ENCODE measurements around the gene MATK.
"Not testable (repeated sequence)": the region's sequence is repeated elsewhere in the genome, so short reads cannot be mapped to it uniquely, and the experiment has no call there.

MATK gene

DNA sequence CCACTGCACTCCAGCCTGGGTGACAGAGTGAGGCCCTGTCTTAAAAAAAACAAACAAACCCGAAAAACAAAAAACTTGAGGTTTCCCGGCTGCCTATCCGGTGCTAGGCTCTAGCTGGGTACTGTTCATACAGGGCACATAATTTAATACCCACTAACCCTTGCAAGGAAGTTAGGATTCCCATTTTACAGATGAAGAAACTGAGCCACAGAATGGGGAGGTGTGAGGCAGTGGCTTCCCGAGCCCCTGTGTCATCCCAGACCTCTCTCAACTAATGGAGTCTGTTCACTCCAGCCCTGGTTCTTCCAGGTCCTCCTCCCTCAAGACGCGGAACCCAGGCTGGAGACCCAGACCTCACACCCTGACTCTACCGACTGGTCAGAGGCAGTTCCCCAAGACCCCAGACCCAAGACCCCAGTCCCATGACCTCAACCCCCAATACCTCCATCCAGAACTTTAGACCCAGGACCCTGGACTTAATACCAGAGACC lies 25.3 kb downstream of the MATK start:
- Histone ChIP-seq H3K23ac (ENCODE audit: low read depth, low read length, poor library complexity) (no peak overlapping the region), H3K9me3 (replicated peaks in 1 of 2; ENCODE audit: control insufficient read depth in 2 of 2, insufficient read depth in 1 of 2, low read depth in 1 of 2, low read length in 2 of 2) (no peaks in the 10 kb centered on the region), H2AK5ac (ENCODE audit: low read depth, low read length) (no peak overlapping the region), H3K4me1 (ENCODE audit: control insufficient read depth in 2 of 2, insufficient read depth in 1 of 2, low read depth in 1 of 2, low read length in 2 of 2) (peaks cover 0 to 4% of the 10 kb centered on the region in 2 donors), H3K27me3 (ENCODE audit: control insufficient read depth in 3 of 3, insufficient read depth in 3 of 3, low read depth in 1 of 3, low read length in 3 of 3) (no peaks in the 10 kb centered on the region), H3K18ac (ENCODE audit: low read length) (peak overlapping the region; percentile 94), H3K36me3 (replicated peaks in 1 of 2; ENCODE audit: control insufficient read depth in 2 of 2, insufficient read depth in 2 of 2, low read length in 2 of 2) (peaks cover 4 to 34% of the 10 kb centered on the region in 2 donors), H3K9ac (ENCODE audit: low read depth, low read length, poor library complexity) (no peak overlapping the region), H2AFZ (ENCODE audit: low read length) (peak overlapping the region; percentile 95), H2BK12ac (ENCODE audit: low read length) (no peak overlapping the region), H3K27ac (replicated peaks; ENCODE audit: low read length) (no peak overlapping the region), H3K14ac (ENCODE audit: low read length) (peak overlapping the region; percentile 57), H3K4ac (ENCODE audit: low read length) (no peak overlapping the region), H3K4me2 (ENCODE audit: insufficient read depth, low read length, poor library complexity, severe bottlenecking) (peak overlapping the region; percentile 66), H2BK120ac (ENCODE audit: low read depth, low read length) (no peak overlapping the region), H4K91ac (ENCODE audit: low read depth, low read length, poor library complexity) (no peak overlapping the region), H3K4me3 (ENCODE audit: low read length in 2 of 2) (peak overlapping the region; percentile 81 to 95), H2BK15ac (ENCODE audit: low read length) (peak overlapping the region; percentile 75), H4K8ac (ENCODE audit: low read depth, low read length) (no peak overlapping the region), H2BK5ac (ENCODE audit: low read length) (no peak overlapping the region), H3K79me1 (ENCODE audit: low read depth, low read length) (no peaks in the 10 kb centered on the region)
- no CpG with 5 or more reads among the region's 7 CpGs for WGBS, 2 donors (ENCODE audit: extremely low coverage in 2 of 2, insufficient read length in 2 of 2, insufficient replicate concordance in 1 of 2)
- no peak for DNase-seq (ENCODE audit: low spot score)

DNA sequence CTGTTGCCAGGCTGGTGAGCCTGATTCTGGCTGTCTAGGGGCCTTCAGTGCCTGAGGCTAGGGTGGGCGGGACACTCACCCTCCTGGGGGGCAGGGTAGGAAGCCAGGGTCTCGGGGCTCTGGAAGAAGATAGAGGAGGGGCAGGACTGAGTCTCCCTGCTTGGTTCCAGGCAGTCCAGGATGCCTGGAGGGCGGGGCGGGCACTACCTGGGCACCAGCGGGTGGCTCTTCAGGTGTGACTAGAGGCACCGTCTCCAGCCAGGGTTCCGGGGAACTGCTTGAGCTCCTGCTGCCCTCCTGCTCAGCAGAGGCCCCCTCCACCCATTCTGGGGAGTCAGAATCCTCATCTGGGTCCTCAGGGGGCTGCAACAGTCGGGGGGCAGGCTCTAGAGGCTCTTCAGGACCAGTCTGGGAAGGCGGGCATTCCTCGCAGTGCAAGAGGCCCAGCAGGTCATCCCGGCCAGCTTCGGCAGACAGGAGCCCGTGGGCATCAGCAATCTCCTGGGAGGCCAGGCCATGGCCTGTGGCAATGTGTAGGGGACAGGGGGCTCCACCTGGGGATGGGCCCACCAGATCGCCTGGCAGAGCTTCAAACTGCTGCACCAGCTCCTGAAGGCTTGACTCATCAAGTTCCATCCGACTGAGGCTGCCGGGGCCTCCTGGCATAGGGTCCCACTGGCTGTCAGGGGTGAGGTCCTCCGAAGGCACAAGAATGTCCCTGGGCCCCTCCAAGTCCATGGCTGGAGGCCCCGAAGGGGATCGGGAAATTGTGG lies 26.5 kb downstream of the MATK start:
- no peak for DNase-seq (ENCODE audit: low spot score)
- Histone ChIP-seq H4K91ac (ENCODE audit: low read depth, low read length, poor library complexity) (no peak overlapping the region), H3K4ac (ENCODE audit: low read length) (no peak overlapping the region), H2BK12ac (ENCODE audit: low read length) (no peak overlapping the region), H3K27me3 (ENCODE audit: control insufficient read depth in 3 of 3, insufficient read depth in 3 of 3, low read depth in 1 of 3, low read length in 3 of 3) (no peaks in the 10 kb centered on the region), H3K4me2 (ENCODE audit: insufficient read depth, low read length, poor library complexity, severe bottlenecking) (no peak overlapping the region), H3K14ac (ENCODE audit: low read length) (no peak overlapping the region), H3K23ac (ENCODE audit: low read depth, low read length, poor library complexity) (no peak overlapping the region), H2BK5ac (ENCODE audit: low read length) (no peak overlapping the region), H3K9me3 (replicated peaks in 1 of 2; ENCODE audit: control insufficient read depth in 2 of 2, insufficient read depth in 1 of 2, low read depth in 1 of 2, low read length in 2 of 2) (no peaks in the 10 kb centered on the region), H2AK5ac (ENCODE audit: low read depth, low read length) (no peak overlapping the region), H2AFZ (ENCODE audit: low read length) (no peak overlapping the region), H3K79me1 (ENCODE audit: low read depth, low read length) (no peaks in the 10 kb centered on the region), H3K36me3 (replicated peaks in 1 of 2; ENCODE audit: control insufficient read depth in 2 of 2, insufficient read depth in 2 of 2, low read length in 2 of 2) (peaks cover 4 to 28% of the 10 kb centered on the region in 2 donors), H3K4me3 (ENCODE audit: low read length in 2 of 2) (peak overlapping the region in 1 of 2 donors; percentile 2), H3K4me1 (ENCODE audit: control insufficient read depth in 2 of 2, insufficient read depth in 1 of 2, low read depth in 1 of 2, low read length in 2 of 2) (peaks cover 0 to 4% of the 10 kb centered on the region in 2 donors), H4K8ac (ENCODE audit: low read depth, low read length) (no peak overlapping the region), H3K9ac (ENCODE audit: low read depth, low read length, poor library complexity) (no peak overlapping the region), H2BK15ac (ENCODE audit: low read length) (no peak overlapping the region), H2BK120ac (ENCODE audit: low read depth, low read length) (no peak overlapping the region), H3K18ac (ENCODE audit: low read length) (no peak overlapping the region), H3K27ac (replicated peaks; ENCODE audit: low read length) (no peak overlapping the region)
- no CpG with 5 or more reads among the region's 19 CpGs for WGBS, 2 donors (ENCODE audit: extremely low coverage in 2 of 2, insufficient read length in 2 of 2, insufficient replicate concordance in 1 of 2)

DNA sequence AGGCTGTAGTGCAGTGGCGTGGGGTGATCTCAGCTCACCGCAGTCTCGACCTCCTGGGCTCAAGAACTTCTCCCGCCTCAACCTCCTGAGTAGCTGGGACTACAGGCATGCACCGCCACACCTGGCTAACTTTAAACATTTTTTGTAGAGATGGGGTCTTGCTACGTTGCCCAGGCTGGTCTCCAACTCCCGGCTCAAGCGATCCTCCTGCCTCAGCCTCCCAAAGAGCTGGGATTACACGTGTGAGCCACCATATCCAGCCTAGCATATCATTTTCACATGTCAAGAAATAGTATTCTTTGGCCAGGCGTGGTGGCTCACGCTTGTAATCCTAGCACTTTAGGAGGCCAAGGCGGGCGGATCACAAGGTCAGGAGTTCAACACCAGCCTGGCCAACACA lies 27.9 kb downstream of the MATK start:
- H2AK5ac ChIP-seq (ENCODE audit: low read depth, low read length); H2AFZ ChIP-seq (ENCODE audit: low read length); H2BK120ac ChIP-seq (ENCODE audit: low read depth, low read length); H3K4me3 ChIP-seq (ENCODE audit: low read length in 2 of 2); DNase-seq (ENCODE audit: low spot score); H3K27ac ChIP-seq (replicated peaks; ENCODE audit: low read length); H3K14ac ChIP-seq (ENCODE audit: low read length); H2BK15ac ChIP-seq (ENCODE audit: low read length); H3K27me3 ChIP-seq (ENCODE audit: control insufficient read depth in 3 of 3, insufficient read depth in 3 of 3, low read depth in 1 of 3, low read length in 3 of 3); H3K4ac ChIP-seq (ENCODE audit: low read length); H3K23ac ChIP-seq (ENCODE audit: low read depth, low read length, poor library complexity); H4K91ac ChIP-seq (ENCODE audit: low read depth, low read length, poor library complexity); H3K4me1 ChIP-seq (ENCODE audit: control insufficient read depth in 2 of 2, insufficient read depth in 1 of 2, low read depth in 1 of 2, low read length in 2 of 2); H2BK5ac ChIP-seq (ENCODE audit: low read length); H2BK12ac ChIP-seq (ENCODE audit: low read length); H3K9ac ChIP-seq (ENCODE audit: low read depth, low read length, poor library complexity); H3K9me3 ChIP-seq (replicated peaks in 1 of 2; ENCODE audit: control insufficient read depth in 2 of 2, insufficient read depth in 1 of 2, low read depth in 1 of 2, low read length in 2 of 2); H3K4me2 ChIP-seq (ENCODE audit: insufficient read depth, low read length, poor library complexity, severe bottlenecking); H3K79me1 ChIP-seq (ENCODE audit: low read depth, low read length); H4K8ac ChIP-seq (ENCODE audit: low read depth, low read length); H3K18ac ChIP-seq (ENCODE audit: low read length): not testable (repeated sequence)
- peaks cover 4 to 28% of the 10 kb centered on the region in 2 donors for H3K36me3 ChIP-seq (replicated peaks in 1 of 2; ENCODE audit: control insufficient read depth in 2 of 2, insufficient read depth in 2 of 2, low read length in 2 of 2)
- WGBS, 2 donors (ENCODE audit: extremely low coverage in 2 of 2, insufficient read length in 2 of 2, insufficient replicate concordance in 1 of 2): no CpG with 5 or more reads among the region's 13 CpGs

DNA sequence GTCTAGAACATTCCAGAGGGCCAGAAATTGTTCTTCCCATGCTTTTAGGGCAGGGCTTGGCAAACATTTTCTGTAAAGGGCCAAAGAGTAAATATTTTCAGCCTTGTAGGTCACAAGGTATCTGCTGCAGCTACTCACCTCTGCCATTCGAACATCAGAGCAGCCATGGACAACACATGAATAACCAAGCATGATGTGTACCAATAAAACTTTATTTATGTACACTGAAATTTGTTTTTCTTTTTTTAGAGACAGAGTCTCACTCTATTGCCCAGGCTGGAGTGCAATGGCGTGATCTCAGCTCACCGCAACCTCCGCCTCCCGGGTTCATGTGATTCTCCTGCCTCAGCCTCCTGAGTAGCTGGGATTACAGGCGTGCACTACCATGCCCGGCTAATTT lies 28.5 kb downstream of the MATK start:
- H3K18ac ChIP-seq (ENCODE audit: low read length): not testable (repeated sequence)

More for the DNA sequence above, 28.5 kb downstream of the MATK start:
- no CpG with 5 or more reads among the region's 7 CpGs for WGBS, 2 donors (ENCODE audit: extremely low coverage in 2 of 2, insufficient read length in 2 of 2, insufficient replicate concordance in 1 of 2)
- not testable (repeated sequence) for H2BK15ac ChIP-seq (ENCODE audit: low read length); H3K27ac ChIP-seq (replicated peaks; ENCODE audit: low read length); H3K9ac ChIP-seq (ENCODE audit: low read depth, low read length, poor library complexity); H2AK5ac ChIP-seq (ENCODE audit: low read depth, low read length); DNase-seq (ENCODE audit: low spot score); H3K9me3 ChIP-seq (replicated peaks in 1 of 2; ENCODE audit: control insufficient read depth in 2 of 2, insufficient read depth in 1 of 2, low read depth in 1 of 2, low read length in 2 of 2); H2BK5ac ChIP-seq (ENCODE audit: low read length); H3K4me3 ChIP-seq (ENCODE audit: low read length in 2 of 2); H3K27me3 ChIP-seq (ENCODE audit: control insufficient read depth in 3 of 3, insufficient read depth in 3 of 3, low read depth in 1 of 3, low read length in 3 of 3); H2BK12ac ChIP-seq (ENCODE audit: low read length); H3K14ac ChIP-seq (ENCODE audit: low read length); H4K91ac ChIP-seq (ENCODE audit: low read depth, low read length, poor library complexity); H3K23ac ChIP-seq (ENCODE audit: low read depth, low read length, poor library complexity); H3K79me1 ChIP-seq (ENCODE audit: low read depth, low read length); H2AFZ ChIP-seq (ENCODE audit: low read length); H4K8ac ChIP-seq (ENCODE audit: low read depth, low read length); H3K4ac ChIP-seq (ENCODE audit: low read length); H3K4me1 ChIP-seq (ENCODE audit: control insufficient read depth in 2 of 2, insufficient read depth in 1 of 2, low read depth in 1 of 2, low read length in 2 of 2); H2BK120ac ChIP-seq (ENCODE audit: low read depth, low read length); H3K4me2 ChIP-seq (ENCODE audit: insufficient read depth, low read length, poor library complexity, severe bottlenecking)
- peaks cover 4 to 28% of the 10 kb centered on the region in 2 donors for H3K36me3 ChIP-seq (replicated peaks in 1 of 2; ENCODE audit: control insufficient read depth in 2 of 2, insufficient read depth in 2 of 2, low read length in 2 of 2)

All from neuronal stem cell (in vitro differentiated cells).